ENCODE measurements around the gene NTNG1.
"Not testable (repeated sequence)": the region's sequence is repeated elsewhere in the genome, so short reads cannot be mapped to it uniquely, and the experiment has no call there.

Gene NTNG1

GRCh38 chr1:107145637-107146036 is 4.8 kb downstream of the NTNG1 start:
- no peak for DNase-seq

- no peak for DNase-seq
Measured at GRCh38 chr1:107147843-107148242, 7.0 kb downstream of the NTNG1 start.

GRCh38 chr1:107149946-107150345 is 9.1 kb downstream of the NTNG1 start:
- DNase-seq, result no peak

- no peak for DNase-seq
Measured at GRCh38 chr1:107151295-107151694, 10.5 kb downstream of the NTNG1 start.

- no peak for DNase-seq
Measured at GRCh38 chr1:107152395-107152794, 11.6 kb downstream of the NTNG1 start.

GRCh38 chr1:107153014-107153413 is 12.2 kb downstream of the NTNG1 start:
- DNase-seq, result no peak

- no peak for DNase-seq
Measured at GRCh38 chr1:107158496-107158895, 17.7 kb downstream of the NTNG1 start.

- DNase-seq, result no peak
Measured at GRCh38 chr1:107158991-107159390, 18.2 kb downstream of the NTNG1 start.

GRCh38 chr1:107162745-107163144 is 21.9 kb downstream of the NTNG1 start:
- DNase-seq, result no peak

GRCh38 chr1:107164901-107165300 is 24.1 kb downstream of the NTNG1 start:
- not testable (repeated sequence) for DNase-seq

GRCh38 chr1:107169615-107170014 is 28.8 kb downstream of the NTNG1 start:
- no peak for DNase-seq

- DNase-seq, result no peak
Measured at GRCh38 chr1:107171333-107171732, 30.5 kb downstream of the NTNG1 start.

GRCh38 chr1:107172450-107173170 is 31.8 kb downstream of the NTNG1 start:
- no peak for DNase-seq

GRCh38 chr1:107175102-107175909 is 34.5 kb downstream of the NTNG1 start:
- DNase-seq, result no peak

- no peak for DNase-seq
Measured at GRCh38 chr1:107181253-107181969, 40.6 kb downstream of the NTNG1 start.

GRCh38 chr1:107183011-107183410 is 42.2 kb downstream of the NTNG1 start:
- no peak for DNase-seq

GRCh38 chr1:107184888-107185287 is 44.0 kb downstream of the NTNG1 start:
- DNase-seq, result no peak

- DNase-seq, result no peak
Measured at GRCh38 chr1:107187399-107187798, 46.6 kb downstream of the NTNG1 start.

GRCh38 chr1:107188160-107188559 is 47.3 kb downstream of the NTNG1 start:
- no peak for DNase-seq

GRCh38 chr1:107194380-107194779 is 53.5 kb downstream of the NTNG1 start:
- no peak for DNase-seq

GRCh38 chr1:107195476-107195875 is 54.6 kb downstream of the NTNG1 start:
- DNase-seq, result no peak

GRCh38 chr1:107196973-107197562 is 56.2 kb downstream of the NTNG1 start:
- no peak for DNase-seq

GRCh38 chr1:107198561-107198960 is 57.7 kb downstream of the NTNG1 start:
- DNase-seq, result no peak
